IMR-90 (cell line): ENCODE results near the gene PPP1CA. TPM values are rescaled to one million over a fixed set of nuclear protein-coding genes. Genes with fewer than 3 reads are reported as not detected.

Source experiments
- ATAC-seq: fragments of 200-7000 bp; cut with Tn5 transposase; 2 replicates; pipeline ENCODE4 v1.9.1; 2020; ENCODE audit warnings: low read depth, mild to moderate bottlenecking, moderate library complexity
- BruUV-seq: library from RNA; stranded (reverse); fragments of 400-500 nt; replicated peaks from 2 replicates; lab custom pipeline; 2021; lab: Mats Ljungman, UMichigan
- CTCF ChIA-PET: fragments of 300-600 bp; formaldehyde crosslinking; extraction: SDS; loops from one replicate; lab custom pipeline; 2021; ENCODE audit warnings: antibody characterized with exemption; lab: Yijun Ruan, JAX
- POLR2A ChIA-PET: fragments of 300-600 bp; sonication (Branson Sonifier 250); formaldehyde crosslinking; loops from one replicate; lab custom pipeline; 2022; ENCODE audit warnings: antibody characterized with exemption; ENCODE audit not compliant: unreplicated experiment; lab: Charles Lee
- DNase-seq: peaks from one replicate; pipeline ENCODE4 v3.0.0; 2013
- H2AFZ ChIP-seq: replicated peaks from 2 replicates; pipeline ENCODE3; 2013; ENCODE audit warnings: low read length, mild to moderate bottlenecking; ENCODE audit not compliant: poor library complexity
- H2AK5ac ChIP-seq: 2 replicates; pipeline ENCODE4 v1.6.1; 2013; ENCODE audit warnings: low read depth, low read length, inconsistent platforms
- H2AK9ac ChIP-seq: replicated peaks from 2 replicates; pipeline ENCODE3; 2013; ENCODE audit warnings: mild to moderate bottlenecking, low read depth, low read length, moderate library complexity; ENCODE audit not compliant: poor library complexity
- H2BK120ac ChIP-seq: 2 replicates; pipeline ENCODE4 v1.6.1; 2013; ENCODE audit warnings: low read depth, low read length, inconsistent platforms
- H2BK15ac ChIP-seq: 3 replicates; pipeline ENCODE4 v1.6.1; 2013; ENCODE audit warnings: low read depth, low read length, inconsistent platforms
- H2BK20ac ChIP-seq: 2 replicates; pipeline ENCODE4 v1.6.1; 2013; ENCODE audit warnings: low read depth, mild to moderate bottlenecking, inconsistent platforms, low read length, moderate library complexity
- H2BK5ac ChIP-seq: 2 replicates; pipeline ENCODE4 v1.6.1; 2013; ENCODE audit warnings: mild to moderate bottlenecking, low read depth, low read length, inconsistent platforms; ENCODE audit not compliant: poor library complexity, severe bottlenecking
- H3K14ac ChIP-seq: replicated peaks from 2 replicates; pipeline ENCODE4 v1.6.1; 2013; ENCODE audit warnings: low read depth, low read length, inconsistent platforms
- H3K18ac ChIP-seq: 2 replicates; pipeline ENCODE4 v1.6.1; 2013; ENCODE audit warnings: low read depth, low read length, control low read depth
- H3K23ac ChIP-seq: 2 replicates; pipeline ENCODE4 v1.6.1; 2013; ENCODE audit warnings: low read depth, low read length, inconsistent platforms
- H3K27ac ChIP-seq: 2 replicates; pipeline ENCODE4 v1.5.1; 2013; ENCODE audit warnings: mild to moderate bottlenecking, control low read depth, low read length; ENCODE audit not compliant: insufficient read depth
- H3K27me3 ChIP-seq: 2 replicates; pipeline ENCODE4 v1.6.1; 2013; ENCODE audit warnings: low read length; ENCODE audit not compliant: control insufficient read depth, insufficient read depth
- H3K36me3 ChIP-seq: 2 replicates; pipeline ENCODE4 v1.6.1; 2013; ENCODE audit warnings: low read length, mixed read lengths; ENCODE audit not compliant: control insufficient read depth, insufficient read depth
- H3K4ac ChIP-seq: 2 replicates; pipeline ENCODE4 v1.6.1; 2013; ENCODE audit warnings: low read depth, low read length, inconsistent platforms
- H3K4me1 ChIP-seq: 2 replicates; pipeline ENCODE4 v1.6.1; 2013; ENCODE audit warnings: low read length, mixed read lengths; ENCODE audit not compliant: control insufficient read depth, insufficient read depth
- H3K4me2 ChIP-seq: 2 replicates; pipeline ENCODE4 v1.6.1; 2013; ENCODE audit warnings: low read depth, mild to moderate bottlenecking, control low read depth, low read length, moderate library complexity
- H3K4me3 ChIP-seq: 2 replicates; pipeline ENCODE4 v1.5.1; 2013; ENCODE audit warnings: low read depth, mild to moderate bottlenecking, control low read depth, low read length, moderate library complexity; ENCODE audit not compliant: insufficient read depth
- H3K56ac ChIP-seq: 2 replicates; pipeline ENCODE4 v1.6.1; 2013; ENCODE audit warnings: low read length, inconsistent platforms; ENCODE audit not compliant: insufficient read depth; ENCODE audit errors: extremely low read depth
- H3K79me1 ChIP-seq, 2 experiments: 2 replicates each; pipeline ENCODE4 v1.6.1; 2013; ENCODE audit warnings: low read length in 2 of 2, inconsistent platforms in 1 of 2, low read depth in 1 of 2
- H3K9ac ChIP-seq: 2 replicates; pipeline ENCODE4 v1.6.1; 2013; ENCODE audit warnings: low read depth, low read length, control low read depth
- H3K9me1 ChIP-seq: 2 replicates; pipeline ENCODE4 v1.6.1; 2013; ENCODE audit warnings: low read length, inconsistent platforms; ENCODE audit not compliant: insufficient read depth
- H3K9me3 ChIP-seq: 2 replicates; pipeline ENCODE4 v1.6.1; 2013; ENCODE audit warnings: low read length; ENCODE audit not compliant: control insufficient read depth, insufficient read depth
- H4K20me1 ChIP-seq: 2 replicates; pipeline ENCODE4 v1.6.1; 2013; ENCODE audit warnings: low read length, inconsistent platforms; ENCODE audit not compliant: insufficient read depth
- H4K5ac ChIP-seq: 2 replicates; pipeline ENCODE4 v1.6.1; 2013; ENCODE audit warnings: mild to moderate bottlenecking, low read depth, low read length, control low read depth
- H4K8ac ChIP-seq, 2 experiments: 2 replicates each; pipeline ENCODE4 v1.6.1; 2013; ENCODE audit warnings: low read depth in 2 of 2, low read length in 2 of 2, control low read depth in 1 of 2, inconsistent platforms in 1 of 2
- H4K91ac ChIP-seq: 2 replicates; pipeline ENCODE4 v1.6.1; 2013; ENCODE audit warnings: low read depth, low read length, inconsistent platforms; ENCODE audit not compliant: insufficient read depth
- BHLHE40 ChIP-seq: fragments of 150-350 bp; IDR thresholded peaks from 2 replicates; pipeline ENCODE4 v1.6.1; 2016; ENCODE audit warnings: mild to moderate bottlenecking, low read depth, low read length
- FOS ChIP-seq: fragments of 150-350 bp; IDR thresholded peaks from 2 replicates; pipeline ENCODE4 v1.6.1; 2016; ENCODE audit warnings: low read depth, low read length
- MAFK ChIP-seq: IDR thresholded peaks from 2 replicates; pipeline ENCODE4 v1.6.1; 2012; ENCODE audit warnings: low read depth, low read length, improper control_type of control experiment
- MAZ ChIP-seq: IDR thresholded peaks from 2 replicates; pipeline ENCODE4 v1.6.1; 2012; ENCODE audit warnings: low read depth, mild to moderate bottlenecking, low read length, improper control_type of control experiment, moderate library complexity, borderline replicate concordance
- MXI1 ChIP-seq: IDR thresholded peaks from 2 replicates; pipeline ENCODE4 v1.6.1; 2012; ENCODE audit warnings: low read depth, mild to moderate bottlenecking, low read length, moderate library complexity, borderline replicate concordance
- POLR2A ChIP-seq: IDR thresholded peaks from 2 replicates; pipeline ENCODE4 v1.6.1; 2012; ENCODE audit warnings: mild to moderate bottlenecking, low read depth, low read length
- RCOR1 ChIP-seq: IDR thresholded peaks from 2 replicates; pipeline ENCODE4 v1.6.1; 2012; ENCODE audit warnings: mild to moderate bottlenecking, low read length, improper control_type of control experiment; ENCODE audit not compliant: insufficient replicate concordance
- RFX5 ChIP-seq: IDR thresholded peaks from 2 replicates; pipeline ENCODE4 v1.8.0; 2012; ENCODE audit warnings: low read depth, mild to moderate bottlenecking, low read length, moderate library complexity
- WGBS, 2 experiments: methylation state at CpG; one replicate each; pipeline versions ENCODE4 v1.1.5 to v1.1.7; 2013; ENCODE audit warnings: missing lambda C conversion rate in 2 of 2; ENCODE audit not compliant: insufficient read length in 1 of 2; ENCODE audit errors: extremely low coverage in 2 of 2; 5-methylcytosine and 5-hydroxymethylcytosine counted together
- dilution Hi-C: fragments of 300-500 bp; cut with HindIII; formaldehyde crosslinking; loops from one replicate; pipeline ENCODE4 v1.14.3; 2018; ENCODE audit warnings: low sequenced_read_pairs; ENCODE audit not compliant: unreplicated experiment
- in situ Hi-C: fragments of 300-500 bp; cut with MboI; formaldehyde crosslinking; loops from 3 replicates; pipeline ENCODE4 v1.14.3; 2019; ENCODE audit warnings: low sequenced_read_pairs, inconsistent platforms, mixed read lengths
- intact Hi-C: fragments of 100-400 bp; cut with micrococcal nuclease; formaldehyde crosslinking; loops from 2 replicates; pipeline ENCODE4 v1.10.0; 2022
- polyA plus RNA-seq, 3 experiments: library from polyadenylated mRNA; depleted of rRNA; stranded (reverse); fragments of >200 nt; gene quantifications; 2 replicates each; pipeline ENCODE4 v1.2.3, GENCODE V29; 2012; ENCODE audit warnings: low replicate concordance in 1 of 3
- total RNA-seq: library from RNA; depleted of rRNA; stranded (reverse); fragments of >200 nt; gene quantifications from 2 replicates; pipeline ENCODE4 v1.2.3, GENCODE V29; 2012

PPP1CA gene
- total and polyA plus RNA-seq, 2 of the 4 experiments (the other 2 are of a cell fraction) = 228 to 313 TPM

- Histone ChIP-seq H3K9me3 (no peaks in the 10 kb centered on the region), H2AK5ac (no peak overlapping the region), H2AFZ (no peak overlapping the region), H2BK5ac (no peak overlapping the region), H3K56ac (no peak overlapping the region), H3K4me3 (no peak overlapping the region), H4K5ac (no peak overlapping the region), H3K18ac (no peak overlapping the region), H2BK15ac (no peak overlapping the region), H3K36me3 (no peaks in the 10 kb centered on the region), H3K4me2 (no peak overlapping the region), H3K23ac (no peak overlapping the region), H2AK9ac (no peak overlapping the region), H3K4me1 (no peaks in the 10 kb centered on the region), H3K4ac (no peak overlapping the region), H3K9me1 (no peaks in the 10 kb centered on the region), H4K8ac (no peak overlapping the region), H2BK20ac (no peak overlapping the region), H3K79me1 (no peaks in the 10 kb centered on the region), H3K9ac (no peak overlapping the region), H3K14ac (no peak overlapping the region), H2BK120ac (no peak overlapping the region), H4K91ac (no peak overlapping the region), H4K20me1 (no peaks in the 10 kb centered on the region), H3K27me3 (peaks cover 55% of the 10 kb centered on the region), H3K27ac (no peak overlapping the region)
- in situ Hi-C loops = no loop called here
- BruUV-seq = no TSS peak
- DNase-seq (no peak), ATAC-seq (no peak)
- dilution Hi-C loops = no loop called here
- TF ChIP-seq MAZ (no peak), BHLHE40 (no peak), RFX5 (no peak), POLR2A (no peak), MXI1 (no peak), RCOR1 (no peak), MAFK (no peak), FOS (no peak)
- 81% methylated on average over 6 of the region's 18 CpGs; no CpG with 5 or more reads in 1 of the 2 experiments for WGBS, 2 experiments
- intact Hi-C loops = no loop called here
- CTCF ChIA-PET = no interaction called here
- POLR2A ChIA-PET = no interaction called here
These were observed 7.0 kb upstream of the PPP1CA start for GRCh38 chr11:67408437-67409200.
